Karpas-422 (cell line): Measurements from ENCODE around the gene CTNNBL1. TPM values are rescaled to one million over a fixed set of nuclear protein-coding genes. Genes with fewer than 3 reads are reported as not detected.

Experiments used
- DNase-seq: peaks from one replicate; pipeline ENCODE4 v3.0.0-alpha.2; 2015
- H2AFZ ChIP-seq: fragments of 200-600 bp; sonication (generic); 2 replicates; pipeline ENCODE4 v1.6.1; 2014; ENCODE audit warnings: antibody characterized with exemption, low read length, mixed read lengths
- H3K27ac ChIP-seq: fragments of 200-600 bp; sonication (generic); 2 replicates; pipeline ENCODE4 v1.5.1; 2014; ENCODE audit warnings: mild to moderate bottlenecking, low read length, moderate library complexity
- H3K27me3 ChIP-seq: fragments of 200-600 bp; sonication (generic); 2 replicates; pipeline ENCODE4 v1.6.1; 2014; ENCODE audit warnings: low read length, mixed read lengths
- H3K36me3 ChIP-seq: fragments of 200-600 bp; sonication (generic); 2 replicates; pipeline ENCODE4 v1.6.1; 2014; ENCODE audit warnings: low read length, mixed read lengths; ENCODE audit not compliant: insufficient read depth
- H3K4me1 ChIP-seq: fragments of 200-600 bp; sonication (generic); 2 replicates; pipeline ENCODE4 v1.6.1; 2014; ENCODE audit warnings: mild to moderate bottlenecking, low read length, mixed read lengths
- H3K4me2 ChIP-seq: fragments of 200-600 bp; sonication (generic); 2 replicates; pipeline ENCODE4 v1.6.1; 2014; ENCODE audit warnings: low read length, low read depth, mild to moderate bottlenecking; ENCODE audit not compliant: poor library complexity, severe bottlenecking
- H3K4me3 ChIP-seq: fragments of 200-600 bp; sonication (generic); 2 replicates; pipeline ENCODE4 v1.5.1; 2014; ENCODE audit warnings: mild to moderate bottlenecking, antibody characterized with exemption, low read length, mixed read lengths
- H3K79me2 ChIP-seq: fragments of 200-600 bp; sonication (generic); 2 replicates; pipeline ENCODE4 v1.6.1; 2014; ENCODE audit warnings: mild to moderate bottlenecking, low read length, mixed read lengths
- H3K9ac ChIP-seq: fragments of 200-600 bp; sonication (generic); 2 replicates; pipeline ENCODE4 v1.6.0; 2014; ENCODE audit warnings: low read length
- H3K9me2 ChIP-seq: fragments of 200-600 bp; sonication (generic), shearing (Covaris generic); replicated peaks from 2 replicates; pipeline ENCODE4 v1.6.0; 2014; ENCODE audit warnings: mild to moderate bottlenecking, low read length, moderate library complexity; ENCODE audit not compliant: insufficient read depth
- H3K9me3 ChIP-seq: fragments of 300-700, 200-600 bp; sonication (generic); 2 replicates; pipeline ENCODE4 v1.6.1; 2014; ENCODE audit warnings: low read length, mixed read lengths
- H4K20me1 ChIP-seq: fragments of 200-600 bp; sonication (generic); 2 replicates; pipeline ENCODE4 v1.6.1; 2014; ENCODE audit warnings: mild to moderate bottlenecking, antibody characterized with exemption, low read length, low read depth; ENCODE audit not compliant: insufficient read depth
- total RNA-seq: library from RNA; depleted of rRNA; stranded (reverse); fragments of >200 nt; shearing (Covaris generic); gene quantifications from 2 replicates; pipeline ENCODE4 v1.2.3, GENCODE V29; 2014; ENCODE audit warnings: low replicate concordance

CTNNBL1 gene
- total RNA-seq, 1 experiment from 2014 or later = 70.0 TPM

DNA sequence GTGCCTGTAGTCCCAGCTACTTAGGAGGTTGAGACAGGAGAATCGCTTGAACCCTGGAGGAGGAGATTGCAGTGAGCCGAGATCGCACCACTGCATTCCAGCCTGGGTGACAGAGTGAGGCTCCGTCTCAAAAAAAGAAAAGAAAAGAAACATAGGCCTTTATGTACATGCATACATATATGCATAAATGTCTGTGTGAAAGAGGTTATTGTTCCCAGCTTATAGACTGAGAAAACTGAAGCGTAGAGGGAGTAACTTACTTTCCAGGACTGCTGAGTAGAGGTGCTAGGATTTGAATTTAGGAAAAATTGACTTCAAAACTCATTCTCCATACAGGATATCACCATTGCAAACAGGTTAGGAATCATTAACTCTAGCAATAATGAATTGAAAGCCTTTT is 32.0 kb downstream of the CTNNBL1 start:
- peak overlapping the region; percentile 12 for H3K4me2 ChIP-seq
- no peaks in the 10 kb centered on the region for H4K20me1 ChIP-seq
- H3K9me3 ChIP-seq = no peaks in the 10 kb centered on the region
- H3K27me3 ChIP-seq = no peaks in the 10 kb centered on the region
- no peaks in the 10 kb centered on the region for H3K9me2 ChIP-seq
- DNase-seq = no peak
- no peak overlapping the region for H2AFZ ChIP-seq
- peaks cover 97% of the 10 kb centered on the region for H3K79me2 ChIP-seq
- peaks cover 39% of the 10 kb centered on the region for H3K4me1 ChIP-seq
- no peak overlapping the region for H3K4me3 ChIP-seq
- H3K9ac ChIP-seq = no peak overlapping the region
- no peaks in the 10 kb centered on the region for H3K36me3 ChIP-seq
- H3K27ac ChIP-seq = peak overlapping the region; percentile 24; the same call in 1 of the 2 replicates

DNA sequence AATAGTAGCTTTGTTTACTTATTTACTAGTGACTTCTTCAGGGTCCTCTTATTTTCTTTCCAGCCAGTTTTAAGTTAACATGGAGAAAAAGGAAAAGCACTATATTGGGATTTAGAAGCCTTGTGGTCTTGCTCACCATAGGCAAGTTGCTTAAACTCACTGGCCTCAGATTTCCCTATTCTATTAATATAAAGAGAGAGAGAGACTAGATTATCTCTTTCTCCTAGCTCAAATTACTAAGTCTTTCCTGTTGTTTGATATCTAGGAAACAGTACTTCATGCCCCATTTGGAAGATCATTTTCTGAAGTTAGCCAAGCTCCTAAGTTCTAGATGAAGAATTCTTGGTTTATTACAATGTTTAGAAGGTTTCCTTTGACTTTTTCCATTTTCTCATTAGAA is 32.5 kb downstream of the CTNNBL1 start:
- no peak overlapping the region for H3K9ac ChIP-seq
- no peak overlapping the region for H2AFZ ChIP-seq
- peaks cover 39% of the 10 kb centered on the region for H3K4me1 ChIP-seq
- no peaks in the 10 kb centered on the region for H3K9me2 ChIP-seq
- no peaks in the 10 kb centered on the region for H4K20me1 ChIP-seq
- H3K79me2 ChIP-seq = peaks cover 93% of the 10 kb centered on the region
- DNase-seq = no peak
- no peaks in the 10 kb centered on the region for H3K36me3 ChIP-seq
- no peaks in the 10 kb centered on the region for H3K9me3 ChIP-seq
- H3K4me3 ChIP-seq = no peak overlapping the region
- no peaks in the 10 kb centered on the region for H3K27me3 ChIP-seq
- H3K4me2 ChIP-seq = peak overlapping the region; percentile 12
- H3K27ac ChIP-seq = peak overlapping the region; percentile 24; the same call in 1 of the 2 replicates

DNA sequence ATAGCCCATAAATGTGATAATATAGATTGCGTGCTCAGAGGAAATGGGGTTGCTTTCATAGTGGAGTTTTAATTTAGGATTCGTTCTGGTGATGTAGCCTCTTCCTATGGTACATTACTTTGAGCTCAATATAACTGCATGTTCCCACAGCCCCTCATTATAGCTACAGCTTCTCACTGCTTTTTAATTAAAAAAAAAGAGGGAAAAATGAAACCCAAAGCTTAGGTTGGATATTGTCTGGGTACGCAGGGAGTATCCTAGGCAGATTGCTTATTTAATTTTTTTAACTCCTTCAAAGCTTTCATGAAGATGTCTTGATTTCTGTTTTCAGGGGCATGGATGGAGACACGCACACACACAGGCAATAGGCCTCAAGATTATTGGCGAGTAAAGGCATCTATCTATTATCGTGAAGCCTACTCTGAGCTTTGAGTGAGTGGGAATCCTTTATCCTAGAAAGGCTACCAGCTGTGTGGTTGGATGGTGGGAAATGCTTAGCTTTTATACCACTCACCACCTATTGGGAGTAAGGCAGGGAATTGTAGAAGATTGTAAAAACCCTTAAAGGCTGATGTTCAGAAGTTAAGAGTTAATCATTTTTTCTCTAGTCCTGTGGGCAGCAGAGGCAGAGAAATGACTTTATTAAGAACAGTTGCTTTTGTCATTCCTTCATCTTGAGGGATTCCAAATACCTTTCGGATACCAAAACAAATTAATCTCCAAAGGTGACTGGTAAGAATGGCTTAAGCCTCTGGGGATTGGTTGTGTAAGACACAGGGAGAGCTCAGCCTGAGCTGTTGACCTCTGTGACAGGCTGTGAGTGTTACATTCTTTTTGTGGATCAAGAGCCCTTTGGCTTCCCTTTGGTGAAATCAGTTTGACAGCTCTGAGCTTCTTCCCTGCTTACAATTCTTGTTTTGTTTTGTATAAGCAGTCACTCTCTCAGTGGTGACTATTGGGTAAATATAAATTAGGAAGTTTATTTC is 33.4 kb downstream of the CTNNBL1 start:
- Histone ChIP-seq H4K20me1 (no peaks in the 10 kb centered on the region), H3K36me3 (no peaks in the 10 kb centered on the region)

DNA sequence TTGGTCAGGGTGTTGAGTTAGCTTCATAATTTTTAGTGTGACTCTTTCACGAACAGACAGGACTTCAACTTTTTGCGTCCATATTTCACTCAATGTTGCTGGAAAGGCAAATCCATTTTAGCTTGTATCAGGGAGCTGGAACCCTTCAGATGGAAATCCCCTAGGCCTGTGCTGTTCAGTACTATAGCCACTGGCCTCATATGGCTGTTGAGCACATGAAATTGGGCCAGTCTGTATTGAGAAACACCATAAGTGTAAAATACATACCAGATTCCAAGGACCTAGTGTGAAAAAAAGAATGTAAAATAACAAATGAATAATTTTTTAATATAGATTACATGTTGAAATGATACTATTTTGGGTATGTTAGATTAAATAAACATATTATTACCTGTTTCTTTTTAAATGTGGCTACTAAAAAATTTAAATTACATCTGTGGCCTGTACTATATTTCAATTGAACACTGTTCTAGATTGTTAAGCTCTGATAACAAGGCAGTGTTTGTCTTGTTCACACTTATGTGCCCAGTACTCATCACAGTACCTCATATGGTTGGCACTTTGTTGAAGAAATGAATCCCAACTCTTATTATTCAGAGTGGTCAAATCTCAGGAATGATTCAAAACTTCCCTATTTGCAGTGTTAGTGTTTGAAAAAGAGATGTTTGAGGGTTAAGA is 34.3 kb downstream of the CTNNBL1 start:
- no peak overlapping the region for H3K27ac ChIP-seq
- H3K4me1 ChIP-seq = peaks cover 37% of the 10 kb centered on the region
- H3K9me2 ChIP-seq = no peaks in the 10 kb centered on the region
- DNase-seq = no peak
- H3K4me2 ChIP-seq = no peak overlapping the region
- no peaks in the 10 kb centered on the region for H3K36me3 ChIP-seq
- H2AFZ ChIP-seq = no peak overlapping the region
- no peaks in the 10 kb centered on the region for H3K27me3 ChIP-seq
- peaks cover 94% of the 10 kb centered on the region for H3K79me2 ChIP-seq
- no peak overlapping the region for H3K4me3 ChIP-seq
- no peaks in the 10 kb centered on the region for H4K20me1 ChIP-seq
- H3K9ac ChIP-seq = no peak overlapping the region
- H3K9me3 ChIP-seq = no peaks in the 10 kb centered on the region

More for the DNA sequence above, 33.4 kb downstream of the CTNNBL1 start:
- Histone ChIP-seq H3K4me1 (peaks cover 39% of the 10 kb centered on the region), H3K79me2 (peaks cover 93% of the 10 kb centered on the region), H3K4me2 (no peak overlapping the region), H3K27ac (peak overlapping the region; percentile 24; the same call in 1 of the 2 replicates), H3K9me2 (no peaks in the 10 kb centered on the region), H3K9me3 (no peaks in the 10 kb centered on the region), H2AFZ (no peak overlapping the region), H3K4me3 (no peak overlapping the region), H3K9ac (no peak overlapping the region), H3K27me3 (no peaks in the 10 kb centered on the region)
- no peak for DNase-seq

DNA sequence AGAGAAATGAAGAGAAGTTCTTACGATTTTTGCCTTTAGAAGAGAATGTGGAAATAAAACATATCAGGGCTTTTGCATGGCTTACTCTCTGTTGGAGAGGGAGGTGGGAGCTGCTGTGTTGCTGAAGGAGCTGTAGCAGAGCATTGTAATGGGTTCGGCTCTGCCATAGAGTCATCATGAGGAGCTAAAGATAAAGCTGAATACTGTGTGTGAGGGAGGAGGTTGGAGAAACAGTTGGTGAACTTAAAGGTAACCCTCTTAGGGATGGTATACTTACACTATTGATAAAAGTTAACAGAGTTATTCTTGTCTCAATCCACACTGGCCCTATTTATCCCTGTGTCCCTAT is 34.8 kb downstream of the CTNNBL1 start:
- Histone ChIP-seq H3K27me3 (no peaks in the 10 kb centered on the region), H3K27ac (no peak overlapping the region), H4K20me1 (no peaks in the 10 kb centered on the region), H3K36me3 (peaks cover 2% of the 10 kb centered on the region; the same call in 1 of the 2 replicates), H3K9ac (no peak overlapping the region), H3K4me2 (no peak overlapping the region), H3K4me3 (no peak overlapping the region), H3K4me1 (peaks cover 36% of the 10 kb centered on the region), H3K9me3 (no peaks in the 10 kb centered on the region), H2AFZ (no peak overlapping the region), H3K79me2 (peaks cover 91% of the 10 kb centered on the region), H3K9me2 (no peaks in the 10 kb centered on the region)
- DNase-seq = no peak

DNA sequence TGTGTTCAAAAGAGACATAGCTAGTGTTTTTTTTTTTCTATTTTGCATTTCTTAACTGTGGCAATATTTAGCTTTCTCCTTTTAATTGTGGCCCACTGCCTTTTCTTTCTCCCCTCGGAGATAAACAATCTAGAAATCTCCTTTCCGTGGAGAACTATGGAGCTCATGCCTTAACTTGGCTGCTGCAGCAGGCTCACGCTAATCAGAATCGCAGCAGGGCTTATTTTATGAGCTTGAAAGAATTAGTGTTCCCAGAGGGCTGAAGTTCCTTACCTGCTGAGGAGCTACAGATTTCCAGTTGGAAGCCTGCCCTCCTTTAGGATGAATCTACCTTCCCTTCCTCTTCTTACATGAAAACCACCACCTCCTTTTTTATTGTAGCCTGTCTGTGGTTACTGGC is 35.6 kb downstream of the CTNNBL1 start:
- Histone ChIP-seq H4K20me1 (no peaks in the 10 kb centered on the region), H3K9me3 (no peaks in the 10 kb centered on the region), H3K4me2 (no peak overlapping the region), H3K36me3 (peaks cover 3% of the 10 kb centered on the region; the same call in 1 of the 2 replicates), H3K27me3 (no peaks in the 10 kb centered on the region), H2AFZ (no peak overlapping the region), H3K79me2 (peaks cover 89% of the 10 kb centered on the region), H3K9me2 (no peaks in the 10 kb centered on the region), H3K9ac (no peak overlapping the region), H3K27ac (no peak overlapping the region), H3K4me3 (no peak overlapping the region), H3K4me1 (peaks cover 33% of the 10 kb centered on the region)
- no peak for DNase-seq

DNA sequence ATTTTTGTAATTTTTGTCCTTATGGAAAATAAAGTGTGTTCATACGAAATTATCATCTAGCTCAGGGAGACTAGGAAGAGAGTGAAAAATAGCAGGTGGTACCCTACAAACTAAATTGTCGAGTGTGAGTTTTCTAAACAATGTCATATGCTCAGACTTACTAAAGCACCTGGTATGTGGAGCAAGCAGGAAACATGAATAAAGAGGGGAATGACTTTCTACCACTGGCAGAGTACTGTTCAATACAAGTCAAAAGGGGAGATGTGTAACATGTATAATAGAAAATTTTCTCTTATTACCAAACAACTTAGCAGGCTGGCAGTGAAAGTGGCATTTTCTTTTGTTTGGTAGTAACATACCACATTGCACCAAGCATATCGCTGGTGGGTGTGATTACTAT is 36.1 kb downstream of the CTNNBL1 start:
- H3K27ac ChIP-seq = no peak overlapping the region
- no peaks in the 10 kb centered on the region for H4K20me1 ChIP-seq
- peaks cover 33% of the 10 kb centered on the region for H3K4me1 ChIP-seq
- H3K4me3 ChIP-seq = no peak overlapping the region
- H3K9me3 ChIP-seq = no peaks in the 10 kb centered on the region
- no peak for DNase-seq
- no peaks in the 10 kb centered on the region for H3K27me3 ChIP-seq
- peaks cover 3% of the 10 kb centered on the region; the same call in 1 of the 2 replicates for H3K36me3 ChIP-seq
- H2AFZ ChIP-seq = no peak overlapping the region
- no peak overlapping the region for H3K4me2 ChIP-seq
- no peaks in the 10 kb centered on the region for H3K9me2 ChIP-seq
- peaks cover 88% of the 10 kb centered on the region for H3K79me2 ChIP-seq
- no peak overlapping the region for H3K9ac ChIP-seq

DNA sequence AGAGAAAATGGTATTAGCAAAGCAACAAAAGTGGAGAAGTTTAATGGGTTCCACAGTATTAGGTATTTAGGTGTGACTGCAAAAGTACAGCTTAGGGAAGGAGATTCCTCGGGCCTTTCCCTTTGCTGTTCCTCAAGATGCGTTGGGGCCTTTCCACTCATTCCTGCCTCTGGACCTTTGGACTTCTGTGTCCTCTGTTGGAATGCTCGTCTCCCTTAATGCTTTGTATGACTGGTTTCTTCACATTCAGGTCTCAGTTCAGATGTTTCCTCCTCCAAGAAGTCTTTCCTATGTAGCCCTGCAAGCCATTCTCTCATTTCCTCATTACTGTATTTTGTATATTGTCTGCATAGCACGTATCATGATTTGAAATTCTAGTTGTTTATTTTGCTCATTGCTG is 39.6 kb downstream of the CTNNBL1 start:
- peaks cover 17% of the 10 kb centered on the region for H3K4me1 ChIP-seq
- no peaks in the 10 kb centered on the region for H4K20me1 ChIP-seq
- no peak overlapping the region for H3K4me2 ChIP-seq
- H3K27me3 ChIP-seq = no peaks in the 10 kb centered on the region
- H3K27ac ChIP-seq = no peak overlapping the region
- H2AFZ ChIP-seq = no peak overlapping the region
- no peaks in the 10 kb centered on the region for H3K9me2 ChIP-seq
- H3K9ac ChIP-seq = no peak overlapping the region
- no peaks in the 10 kb centered on the region for H3K9me3 ChIP-seq
- H3K36me3 ChIP-seq = peaks cover 25% of the 10 kb centered on the region
- H3K4me3 ChIP-seq = no peak overlapping the region
- peaks cover 62% of the 10 kb centered on the region for H3K79me2 ChIP-seq
- no peak for DNase-seq
